ENCODE measurements around the gene PMM2. TPM values are rescaled to one million over a fixed set of nuclear protein-coding genes. Genes with fewer than 3 reads are reported as not detected.

PMM2 gene
- total RNA-seq, 1 experiment from 2014 or later: 53.3 TPM

DNA sequence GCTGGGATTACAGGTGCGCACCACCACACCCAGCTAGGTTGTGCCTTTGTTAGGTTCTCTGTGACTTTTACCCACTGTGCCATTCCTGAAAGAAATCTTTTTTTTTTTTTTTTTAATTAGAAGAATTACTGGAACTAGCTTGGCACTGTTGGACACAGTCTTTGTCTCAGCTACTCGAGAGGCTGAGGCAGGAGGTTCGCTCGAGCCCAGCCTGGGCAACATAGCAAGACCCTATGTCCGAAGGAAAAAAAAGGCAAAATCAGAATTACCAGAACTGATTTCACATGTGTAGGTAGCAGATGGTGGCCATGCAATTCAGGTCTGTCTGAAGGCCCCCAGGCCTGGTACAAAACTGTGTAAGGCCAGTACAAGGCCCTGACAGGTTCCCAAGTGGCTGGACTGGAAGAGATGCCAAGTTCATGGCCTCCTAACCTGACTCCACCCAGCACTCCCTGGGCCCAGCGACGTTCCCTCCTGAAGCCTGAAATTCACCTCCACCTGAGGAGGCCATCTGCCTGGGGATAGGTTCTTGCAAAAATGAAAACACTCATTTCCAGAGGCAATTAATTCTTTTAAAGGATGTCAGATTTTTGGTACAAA, 48.2 kb downstream of the PMM2 start:
- H3K9me2 ChIP-seq (ENCODE audit: insufficient read depth): no peaks in the 10 kb centered on the region
- no peaks in the 10 kb centered on the region for H3K9me3 ChIP-seq (ENCODE audit: control insufficient read depth in 1 of 2, insufficient read depth in 1 of 2, low read depth in 1 of 2, low read length in 2 of 2)
- TF ChIP-seq, protein P1, sequence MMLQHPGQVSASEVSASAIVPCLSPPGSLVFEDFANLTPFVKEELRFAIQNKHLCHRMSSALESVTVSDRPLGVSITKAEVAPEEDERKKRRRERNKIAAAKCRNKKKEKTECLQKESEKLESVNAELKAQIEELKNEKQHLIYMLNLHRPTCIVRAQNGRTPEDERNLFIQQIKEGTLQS (IDR thresholded peaks at IDR 0.05): no peak
- TF ChIP-seq, protein P2, sequence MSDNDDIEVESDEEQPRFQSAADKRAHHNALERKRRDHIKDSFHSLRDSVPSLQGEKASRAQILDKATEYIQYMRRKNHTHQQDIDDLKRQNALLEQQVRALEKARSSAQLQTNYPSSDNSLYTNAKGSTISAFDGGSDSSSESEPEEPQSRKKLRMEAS (IDR thresholded peaks at IDR 0.05): no peak
- TF ChIP-seq ZNF274 (IDR thresholded peaks at IDR 0.05; ENCODE audit: low read depth, low read length): no peak
- TF ChIP-seq ELF1 (IDR thresholded peaks at IDR 0.05; ENCODE audit: borderline replicate concordance, low read depth): no peak
- TF ChIP-seq, protein P3, sequence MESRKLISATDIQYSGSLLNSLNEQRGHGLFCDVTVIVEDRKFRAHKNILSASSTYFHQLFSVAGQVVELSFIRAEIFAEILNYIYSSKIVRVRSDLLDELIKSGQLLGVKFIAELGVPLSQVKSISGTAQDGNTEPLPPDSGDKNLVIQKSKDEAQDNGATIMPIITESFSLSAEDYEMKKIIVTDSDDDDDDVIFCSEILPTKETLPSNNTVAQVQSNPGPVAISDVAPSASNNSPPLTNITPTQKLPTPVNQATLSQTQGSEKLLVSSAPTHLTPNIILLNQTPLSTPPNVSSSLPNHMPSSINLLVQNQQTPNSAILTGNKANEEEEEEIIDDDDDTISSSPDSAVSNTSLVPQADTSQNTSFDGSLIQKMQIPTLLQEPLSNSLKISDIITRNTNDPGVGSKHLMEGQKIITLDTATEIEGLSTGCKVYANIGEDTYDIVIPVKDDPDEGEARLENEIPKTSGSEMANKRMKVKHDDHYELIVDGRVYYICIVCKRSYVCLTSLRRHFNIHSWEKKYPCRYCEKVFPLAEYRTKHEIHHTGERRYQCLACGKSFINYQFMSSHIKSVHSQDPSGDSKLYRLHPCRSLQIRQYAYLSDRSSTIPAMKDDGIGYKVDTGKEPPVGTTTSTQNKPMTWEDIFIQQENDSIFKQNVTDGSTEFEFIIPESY (IDR thresholded peaks at IDR 0.05; ENCODE audit: extremely low read depth, insufficient replicate concordance, low read length): no peak
- no peak for TF ChIP-seq CEBPB (IDR thresholded peaks at IDR 0.05; ENCODE audit: low read depth)
- TF ChIP-seq SP1 (IDR thresholded peaks at IDR 0.05; ENCODE audit: low read depth): no peak
- no peak for TF ChIP-seq SIN3A (IDR thresholded peaks at IDR 0.05; ENCODE audit: low read depth)
- no peak for TF ChIP-seq EZH2phosphoT487 (IDR thresholded peaks at IDR 0.05; ENCODE audit: borderline replicate concordance)
- TF ChIP-seq CBX3 (IDR thresholded peaks at IDR 0.05; ENCODE audit: low read depth): no peak
- no peak for TF ChIP-seq SRF (IDR thresholded peaks at IDR 0.05; ENCODE audit: low read depth)
- no peak for TF ChIP-seq POLR2AphosphoS5 (IDR thresholded peaks at IDR 0.05; ENCODE audit: low read depth, low read length)
- TF ChIP-seq POLR2A (IDR thresholded peaks at IDR 0.05; ENCODE audit: borderline replicate concordance, extremely low read depth, insufficient read depth, insufficient read length): no peak
- H4K20me1 ChIP-seq (ENCODE audit: insufficient read depth): no peaks in the 10 kb centered on the region
- ATAC-seq: no peak
- no peaks in the 10 kb centered on the region for H3K27me3 ChIP-seq (ENCODE audit: insufficient read depth, low read length)
- peaks cover 8 to 25% of the 10 kb centered on the region in 2 experiments; a peak in 3 of 4 replicates for H3K36me3 ChIP-seq (ENCODE audit: control insufficient read depth in 1 of 2, insufficient read depth in 2 of 2, low read length in 2 of 2)
- no peak overlapping the region for H3K4me3 ChIP-seq (replicated peaks in 1 of 2; ENCODE audit: low read depth in 1 of 2, low read length in 2 of 2)
- no peak overlapping the region for H3K27ac ChIP-seq (ENCODE audit: low read depth, low read length)
- no peak overlapping the region for H3K9ac ChIP-seq (ENCODE audit: low read length)
- ChIA-PET POLR2A (no interaction called here), RAD21 (ENCODE audit: low non-redundant PET in 1 of 2, low total read pairs in 2 of 2, uncharacterized antibody in 2 of 2, unreplicated experiment in 2 of 2) (no interaction called here), CTCF (no interaction called here)
- H3K4me2 ChIP-seq (ENCODE audit: low read length): no peak overlapping the region
- H3K4me1 ChIP-seq (ENCODE audit: control insufficient read depth in 1 of 2, insufficient read depth in 2 of 2, low read length in 2 of 2): no peaks in the 10 kb centered on the region; a peak in 1 of 4 replicates
- intact Hi-C loops (cut with micrococcal nuclease): no loop called here
- no peak overlapping the region for H2AFZ ChIP-seq (ENCODE audit: low read depth, low read length, poor library complexity, severe bottlenecking)
- DNase-seq (ENCODE audit: low read depth, low spot score): no peak
- no TSS peak for BruUV-seq (replicated peaks)
- peaks cover 30% of the 10 kb centered on the region for H3K79me2 ChIP-seq (ENCODE audit: insufficient read depth, low read length)

Data from HCT116 (cell line).